Mesenchymal stem cell (in vitro differentiated cells and primary cell): ENCODE data around the gene B3GAT3.

Source experiments
- DNase-seq: peaks from one replicate; pipeline ENCODE4 v3.0.0-alpha.2; 2013
- H2AFZ ChIP-seq: one replicate; pipeline ENCODE4 v1.6.1; 2013; ENCODE audit warnings: low read depth, mild to moderate bottlenecking, control low read depth, inconsistent platforms, low read length, moderate library complexity
- H2AK5ac ChIP-seq: 2 replicates; pipeline ENCODE4 v1.6.1; 2013; ENCODE audit warnings: low read length, moderate library complexity, mild to moderate bottlenecking, inconsistent platforms; ENCODE audit not compliant: severe bottlenecking
- H2BK120ac ChIP-seq: one replicate; pipeline ENCODE4 v1.6.1; 2013; ENCODE audit warnings: low read depth, mild to moderate bottlenecking, inconsistent platforms, low read length, moderate library complexity
- H2BK12ac ChIP-seq, 2 experiments: one replicate each; pipeline ENCODE4 v1.6.1; 2013; ENCODE audit warnings: inconsistent platforms in 2 of 2, low read length in 2 of 2, mild to moderate bottlenecking in 2 of 2, moderate library complexity in 2 of 2, control low read depth in 1 of 2
- H2BK15ac ChIP-seq: one replicate; pipeline ENCODE4 v1.6.1; 2013; ENCODE audit warnings: mild to moderate bottlenecking, low read depth, inconsistent platforms; ENCODE audit not compliant: poor library complexity, severe bottlenecking
- H2BK5ac ChIP-seq: 2 replicates; pipeline ENCODE4 v1.6.1; 2013; ENCODE audit warnings: low read depth, mild to moderate bottlenecking, low read length, control low read depth, inconsistent platforms; ENCODE audit not compliant: poor library complexity, severe bottlenecking
- H3K14ac ChIP-seq, 2 experiments: one replicate each; pipeline ENCODE4 v1.6.1; 2013; ENCODE audit warnings: inconsistent platforms in 2 of 2, low read length in 2 of 2, control low read depth in 1 of 2, mild to moderate bottlenecking in 1 of 2, moderate library complexity in 1 of 2
- H3K18ac ChIP-seq, 2 experiments: one replicate each; pipeline ENCODE4 v1.6.1; 2013; ENCODE audit warnings: inconsistent platforms in 2 of 2, low read length in 2 of 2, control low read depth in 1 of 2, low read depth in 1 of 2, mild to moderate bottlenecking in 1 of 2
- H3K23ac ChIP-seq, 2 experiments: one replicate each; pipeline ENCODE4 v1.6.1; 2013; ENCODE audit warnings: inconsistent platforms in 2 of 2, low read length in 2 of 2, mild to moderate bottlenecking in 2 of 2, moderate library complexity in 2 of 2, control low read depth in 1 of 2
- H3K27ac ChIP-seq: 2 replicates; pipeline ENCODE4 v1.5.1; 2013; ENCODE audit warnings: mild to moderate bottlenecking, moderate library complexity, low read length, control low read depth, inconsistent platforms; ENCODE audit not compliant: poor library complexity, severe bottlenecking
- H3K27me3 ChIP-seq, 2 experiments: 2 replicates each; pipeline versions ENCODE4 v1.6.1 to v1.7.0; 2013; ENCODE audit warnings: low read length in 2 of 2, mild to moderate bottlenecking in 2 of 2, moderate library complexity in 2 of 2, control low read depth in 1 of 2, inconsistent platforms in 1 of 2; ENCODE audit not compliant: control insufficient read depth in 1 of 2, insufficient read depth in 1 of 2
- H3K36me3 ChIP-seq, 2 experiments: 2 replicates each; pipeline versions ENCODE4 v1.6.1 to v1.7.0; 2013; ENCODE audit warnings: low read length in 2 of 2, control low read depth in 1 of 2, inconsistent platforms in 1 of 2, low read depth in 1 of 2, mild to moderate bottlenecking in 1 of 2; ENCODE audit not compliant: insufficient read depth in 2 of 2, control insufficient read depth in 1 of 2
- H3K4ac ChIP-seq, 2 experiments: one replicate each; pipeline ENCODE4 v1.6.1; 2013; ENCODE audit warnings: inconsistent platforms in 2 of 2, low read length in 2 of 2, mild to moderate bottlenecking in 2 of 2, moderate library complexity in 2 of 2, control low read depth in 1 of 2, low read depth in 1 of 2
- H3K4me1 ChIP-seq: 2 replicates; pipeline ENCODE4 v1.6.1; 2013; ENCODE audit warnings: low read depth, low read length, control low read depth; ENCODE audit not compliant: control insufficient read depth, insufficient read depth
- H3K4me2 ChIP-seq: 2 replicates; pipeline ENCODE4 v1.6.1; 2013; ENCODE audit warnings: low read length, mild to moderate bottlenecking, inconsistent platforms; ENCODE audit not compliant: poor library complexity, severe bottlenecking
- H3K4me3 ChIP-seq, 2 experiments: 2 replicates each; pipeline versions ENCODE4 v1.5.1 to v1.7.0; 2013; ENCODE audit warnings: low read length in 2 of 2, mild to moderate bottlenecking in 2 of 2, control low read depth in 1 of 2, low read depth in 1 of 2; ENCODE audit not compliant: insufficient read depth in 1 of 2
- H3K79me1 ChIP-seq: replicated peaks from 2 replicates; pipeline ENCODE4 v1.6.1; 2013; ENCODE audit warnings: mild to moderate bottlenecking, control low read depth, low read length, inconsistent platforms; ENCODE audit not compliant: poor library complexity, severe bottlenecking
- H3K9ac ChIP-seq: 2 replicates; pipeline ENCODE4 v1.7.0; 2013; ENCODE audit warnings: mild to moderate bottlenecking, low read length, moderate library complexity
- H3K9me3 ChIP-seq: 2 replicates; pipeline ENCODE4 v1.7.0; 2013; ENCODE audit warnings: mild to moderate bottlenecking, low read length; ENCODE audit not compliant: control insufficient read depth
- H4K8ac ChIP-seq: one replicate; pipeline ENCODE4 v1.6.1; 2013; ENCODE audit warnings: inconsistent platforms, mild to moderate bottlenecking, low read length, moderate library complexity
- H4K91ac ChIP-seq: one replicate; pipeline ENCODE4 v1.6.1; 2013; ENCODE audit warnings: mild to moderate bottlenecking, low read length, inconsistent platforms
- WGBS: methylation state at CpG from one replicate; pipeline ENCODE4 v1.1.7; 2013; ENCODE audit warnings: mixed read lengths; 5-methylcytosine and 5-hydroxymethylcytosine counted together

B3GAT3 gene

GRCh38 chr11:62605902-62606301 is 15.9 kb downstream of the B3GAT3 start:
- 95% methylated on average over 15 of the region's 15 CpGs for WGBS
- H3K27ac ChIP-seq, result no peak overlapping the region
- peaks cover 21% of the 10 kb centered on the region for H3K79me1 ChIP-seq
- H2BK120ac ChIP-seq, result no peak overlapping the region
- H3K4ac ChIP-seq, result no peak overlapping the region
- H4K8ac ChIP-seq, result no peak overlapping the region
- H2BK15ac ChIP-seq, result no peak overlapping the region
- H2AK5ac ChIP-seq, result no peak overlapping the region
- H3K9me3 ChIP-seq, result no peaks in the 10 kb centered on the region
- H3K23ac ChIP-seq, result no peak overlapping the region
- H2BK12ac ChIP-seq, result no peak overlapping the region
- H3K4me3 ChIP-seq, result no peak overlapping the region
- H3K4me2 ChIP-seq, result no peak overlapping the region
- H3K14ac ChIP-seq, result no peak overlapping the region
- H3K27me3 ChIP-seq, result no peaks in the 10 kb centered on the region
- no peak overlapping the region for H3K18ac ChIP-seq
- H2BK5ac ChIP-seq, result no peak overlapping the region
- no peak overlapping the region for H2AFZ ChIP-seq
- peaks cover 13% of the 10 kb centered on the region for H3K4me1 ChIP-seq
- no peak overlapping the region for H3K9ac ChIP-seq
- no peak overlapping the region for H4K91ac ChIP-seq
- DNase-seq, result no peak
- peaks cover 60 to 70% of the 10 kb centered on the region in 2 experiments for H3K36me3 ChIP-seq

- no peak overlapping the region for H4K91ac ChIP-seq
- H3K4ac ChIP-seq, result no peak overlapping the region
- no peak overlapping the region for H3K9ac ChIP-seq
- H3K4me3 ChIP-seq, result no peak overlapping the region
- H3K4me1 ChIP-seq, result peaks cover 13% of the 10 kb centered on the region
- WGBS, result 90% methylated on average over 6 of the region's 6 CpGs
- no peak overlapping the region for H2BK120ac ChIP-seq
- no peak overlapping the region for H3K27ac ChIP-seq
- no peaks in the 10 kb centered on the region for H3K9me3 ChIP-seq
- peaks cover 18% of the 10 kb centered on the region for H3K79me1 ChIP-seq
- H2AFZ ChIP-seq, result no peak overlapping the region
- no peaks in the 10 kb centered on the region for H3K27me3 ChIP-seq
- H2BK12ac ChIP-seq, result no peak overlapping the region
- H4K8ac ChIP-seq, result no peak overlapping the region
- H3K36me3 ChIP-seq, result peaks cover 56 to 66% of the 10 kb centered on the region in 2 experiments
- no peak overlapping the region for H3K4me2 ChIP-seq
- no peak overlapping the region for H2BK15ac ChIP-seq
- H2AK5ac ChIP-seq, result no peak overlapping the region
- H2BK5ac ChIP-seq, result no peak overlapping the region
- no peak overlapping the region for H3K14ac ChIP-seq
- no peak for DNase-seq
- H3K23ac ChIP-seq, result no peak overlapping the region
- H3K18ac ChIP-seq, result no peak overlapping the region
Observed at GRCh38 chr11:62605467-62605866, 16.3 kb downstream of the B3GAT3 start.

- peaks cover 15% of the 10 kb centered on the region for H3K4me1 ChIP-seq
- DNase-seq, result peak; percentile 44
- no peak overlapping the region for H3K14ac ChIP-seq
- no peak overlapping the region for H4K91ac ChIP-seq
- H3K36me3 ChIP-seq, result peaks cover 50 to 64% of the 10 kb centered on the region in 2 experiments
- no peak overlapping the region for H2BK120ac ChIP-seq
- H2BK5ac ChIP-seq, result no peak overlapping the region
- no peak overlapping the region for H3K18ac ChIP-seq
- H2AFZ ChIP-seq, result no peak overlapping the region
- H3K23ac ChIP-seq, result no peak overlapping the region
- H2BK12ac ChIP-seq, result no peak overlapping the region
- 81% methylated on average over 8 of the region's 13 CpGs for WGBS
- H3K9ac ChIP-seq, result no peak overlapping the region
- H3K79me1 ChIP-seq, result peaks cover 11% of the 10 kb centered on the region
- H3K9me3 ChIP-seq, result no peaks in the 10 kb centered on the region
- H3K4me3 ChIP-seq, result no peak overlapping the region
- H2AK5ac ChIP-seq, result no peak overlapping the region
- no peak overlapping the region for H2BK15ac ChIP-seq
- H3K27ac ChIP-seq, result no peak overlapping the region
- H3K4ac ChIP-seq, result no peak overlapping the region
- no peak overlapping the region for H3K4me2 ChIP-seq
- no peaks in the 10 kb centered on the region for H3K27me3 ChIP-seq
- no peak overlapping the region for H4K8ac ChIP-seq
Observed at GRCh38 chr11:62604460-62605120, 17.2 kb downstream of the B3GAT3 start.

- Histone ChIP-seq H2BK15ac (no peak overlapping the region), H3K79me1 (peaks cover 6% of the 10 kb centered on the region), H2BK12ac (no peak overlapping the region), H2AFZ (no peak overlapping the region), H3K9ac (peak overlapping the region; percentile 97), H3K4me2 (no peak overlapping the region), H3K27me3 (no peaks in the 10 kb centered on the region), H3K23ac (no peak overlapping the region), H3K27ac (no peak overlapping the region), H2BK120ac (no peak overlapping the region), H3K4me3 (no peak overlapping the region), H3K9me3 (no peaks in the 10 kb centered on the region), H3K36me3 (peaks cover 43 to 60% of the 10 kb centered on the region in 2 experiments), H4K91ac (no peak overlapping the region), H2AK5ac (no peak overlapping the region), H3K14ac (no peak overlapping the region), H4K8ac (no peak overlapping the region), H3K4ac (no peak overlapping the region), H2BK5ac (no peak overlapping the region), H3K18ac (no peak overlapping the region), H3K4me1 (peaks cover 15% of the 10 kb centered on the region)
- DNase-seq, result no peak
- WGBS, result 93% methylated on average over 8 of the region's 8 CpGs
Observed at GRCh38 chr11:62603776-62604299, 17.9 kb downstream of the B3GAT3 start.
